D721Med (cell line): ENCODE results near the gene PCAT6.

ENCODE experiments used
- DNase-seq: peaks from one replicate; pipeline ENCODE4 v3.0.0; 2011; ENCODE audit warnings: low spot score; ENCODE audit not compliant: insufficient read length
- FAIRE-seq: peaks from 2 replicates; lab custom pipeline; 2011; peaks lifted over from hg19 to GRCh38; lab: Jason Lieb, UNC
- CTCF ChIP-seq: IDR thresholded peaks from 2 replicates; pipeline ENCODE4 v1.5.1; 2012; ENCODE audit warnings: mild to moderate bottlenecking, control low read depth; ENCODE audit not compliant: insufficient read depth; ENCODE audit errors: missing control alignments

Gene PCAT6

DNA sequence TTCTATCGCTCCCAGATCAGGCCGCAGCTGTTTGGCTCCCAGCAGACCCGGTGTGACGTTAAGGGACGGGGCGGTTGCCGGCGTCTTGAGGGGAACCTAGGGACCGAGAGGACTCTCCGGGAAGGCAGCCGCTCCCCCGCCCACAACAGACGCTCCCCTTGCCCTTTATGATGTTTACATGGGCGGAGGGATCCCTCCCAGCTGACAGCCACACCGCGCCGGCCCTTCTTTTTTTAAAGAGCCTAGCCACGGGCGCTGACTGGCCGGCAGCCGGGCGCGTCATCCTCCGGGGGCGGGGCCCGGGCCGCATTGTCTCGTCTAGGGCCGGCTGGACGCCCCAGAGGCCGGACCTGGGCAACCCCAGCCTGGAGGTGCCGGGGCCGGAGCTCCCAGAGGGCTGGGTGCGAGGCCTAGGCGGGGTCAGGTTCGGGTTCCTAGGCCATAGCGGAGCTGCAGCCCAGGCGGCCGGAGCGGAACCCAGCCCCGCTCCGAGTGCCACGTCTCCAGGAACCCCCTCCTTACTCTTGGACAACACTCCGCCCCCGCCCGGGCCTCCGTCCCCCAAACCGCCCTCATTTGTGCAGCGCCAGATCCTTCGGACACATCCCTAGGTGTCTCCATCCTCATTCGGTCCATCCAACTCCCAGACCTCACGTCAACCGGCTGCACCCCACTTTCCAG is at the start of gene PCAT6:
Gene PCAT6, plus strand, starts transcription at position 340 of the 681 bp plus-strand sequence.
- FAIRE-seq (no peak), DNase-seq (peak; percentile 99)
- TF ChIP-seq CTCF = no peak

DNA sequence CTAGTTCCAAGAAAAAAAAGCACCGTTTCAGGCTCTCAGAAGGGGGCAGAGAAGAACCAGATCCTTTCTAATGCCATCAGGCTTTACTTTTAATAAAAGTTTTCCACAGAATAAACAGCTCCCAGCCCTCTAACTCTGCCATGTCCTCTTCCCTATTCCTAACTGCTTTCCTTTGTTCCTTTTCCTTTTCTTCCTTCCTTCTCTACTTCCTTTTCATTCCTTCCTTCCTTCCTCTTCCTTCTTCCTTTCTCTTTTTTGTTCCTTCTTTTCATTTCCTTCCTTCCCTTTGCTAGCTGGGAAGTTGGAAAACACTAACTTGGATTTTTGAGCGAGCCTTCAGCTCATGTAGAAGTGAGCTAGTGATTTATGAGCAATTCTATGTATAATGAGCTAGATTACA is 48.7 kb upstream of the PCAT6 start:
- DNase-seq = no peak
- TF ChIP-seq CTCF = no peak
- no peak for FAIRE-seq

- DNase-seq (no peak), FAIRE-seq (no peak)
- no peak for TF ChIP-seq CTCF
Observed at GRCh38 chr1:202765721-202766120, 45.0 kb upstream of the PCAT6 start.

GRCh38 chr1:202770135-202770534 is 40.6 kb upstream of the PCAT6 start:
- no peak for DNase-seq
- no peak for FAIRE-seq
- no peak for TF ChIP-seq CTCF

- no peak for TF ChIP-seq CTCF
- FAIRE-seq = peak; percentile 85
- DNase-seq = no peak
Observed at GRCh38 chr1:202781180-202781579, 29.6 kb upstream of the PCAT6 start.

GRCh38 chr1:202786804-202787203 is 23.9 kb upstream of the PCAT6 start:
- DNase-seq (no peak), FAIRE-seq (no peak)
- no peak for TF ChIP-seq CTCF

DNA sequence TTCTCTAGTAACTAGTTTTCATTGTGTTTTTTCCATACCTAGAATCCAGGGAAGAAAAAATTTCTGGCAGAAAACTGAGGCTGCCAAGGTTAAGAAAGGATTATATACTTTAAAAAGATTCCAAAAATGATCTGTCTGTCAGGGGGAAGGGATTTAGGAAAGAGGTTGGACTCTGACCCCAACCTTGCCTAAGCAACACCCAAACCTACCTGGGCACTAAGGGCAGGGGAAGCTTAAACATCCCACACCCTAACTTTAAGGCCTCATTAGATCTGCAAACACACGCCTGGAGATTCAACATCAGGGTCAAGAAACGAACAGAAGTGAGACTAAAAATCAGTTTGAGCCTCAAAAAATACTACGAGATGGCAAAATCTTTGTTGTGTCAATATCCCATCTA is 22.0 kb upstream of the PCAT6 start:
- DNase-seq = no peak
- TF ChIP-seq CTCF = no peak
- FAIRE-seq = peak; percentile 6
